IMR-90 (cell line): Measurements from ENCODE around the gene EGLN1. TPM values are rescaled to one million over a fixed set of nuclear protein-coding genes. Genes with fewer than 3 reads are reported as not detected.
"Not testable (repeated sequence)": the region's sequence is repeated elsewhere in the genome, so short reads cannot be mapped to it uniquely, and the experiment has no call there.

ENCODE experiments used
- ATAC-seq: fragments of 200-7000 bp; cut with Tn5 transposase; 2 replicates; pipeline ENCODE4 v1.9.1; 2020; ENCODE audit warnings: low read depth, mild to moderate bottlenecking, moderate library complexity
- BruUV-seq: library from RNA; stranded (reverse); fragments of 400-500 nt; replicated peaks from 2 replicates; lab custom pipeline; 2021; lab: Mats Ljungman, UMichigan
- CTCF ChIA-PET: fragments of 300-600 bp; formaldehyde crosslinking; extraction: SDS; loops from one replicate; lab custom pipeline; 2021; ENCODE audit warnings: antibody characterized with exemption; lab: Yijun Ruan, JAX
- POLR2A ChIA-PET: fragments of 300-600 bp; sonication (Branson Sonifier 250); formaldehyde crosslinking; loops from one replicate; lab custom pipeline; 2022; ENCODE audit warnings: antibody characterized with exemption; ENCODE audit not compliant: unreplicated experiment; lab: Charles Lee
- DNase-seq: peaks from one replicate; pipeline ENCODE4 v3.0.0; 2013
- H2AFZ ChIP-seq: replicated peaks from 2 replicates; pipeline ENCODE3; 2013; ENCODE audit warnings: low read length, mild to moderate bottlenecking; ENCODE audit not compliant: poor library complexity
- H2AK5ac ChIP-seq: 2 replicates; pipeline ENCODE4 v1.6.1; 2013; ENCODE audit warnings: low read depth, low read length, inconsistent platforms
- H2AK9ac ChIP-seq: replicated peaks from 2 replicates; pipeline ENCODE3; 2013; ENCODE audit warnings: mild to moderate bottlenecking, low read depth, low read length, moderate library complexity; ENCODE audit not compliant: poor library complexity
- H2BK120ac ChIP-seq: 2 replicates; pipeline ENCODE4 v1.6.1; 2013; ENCODE audit warnings: low read depth, low read length, inconsistent platforms
- H2BK15ac ChIP-seq: 3 replicates; pipeline ENCODE4 v1.6.1; 2013; ENCODE audit warnings: low read depth, low read length, inconsistent platforms
- H2BK20ac ChIP-seq: 2 replicates; pipeline ENCODE4 v1.6.1; 2013; ENCODE audit warnings: low read depth, mild to moderate bottlenecking, inconsistent platforms, low read length, moderate library complexity
- H2BK5ac ChIP-seq: 2 replicates; pipeline ENCODE4 v1.6.1; 2013; ENCODE audit warnings: mild to moderate bottlenecking, low read depth, low read length, inconsistent platforms; ENCODE audit not compliant: poor library complexity, severe bottlenecking
- H3K14ac ChIP-seq: replicated peaks from 2 replicates; pipeline ENCODE4 v1.6.1; 2013; ENCODE audit warnings: low read depth, low read length, inconsistent platforms
- H3K18ac ChIP-seq: 2 replicates; pipeline ENCODE4 v1.6.1; 2013; ENCODE audit warnings: low read depth, low read length, control low read depth
- H3K23ac ChIP-seq: 2 replicates; pipeline ENCODE4 v1.6.1; 2013; ENCODE audit warnings: low read depth, low read length, inconsistent platforms
- H3K27ac ChIP-seq: 2 replicates; pipeline ENCODE4 v1.5.1; 2013; ENCODE audit warnings: mild to moderate bottlenecking, control low read depth, low read length; ENCODE audit not compliant: insufficient read depth
- H3K27me3 ChIP-seq: 2 replicates; pipeline ENCODE4 v1.6.1; 2013; ENCODE audit warnings: low read length; ENCODE audit not compliant: control insufficient read depth, insufficient read depth
- H3K36me3 ChIP-seq: 2 replicates; pipeline ENCODE4 v1.6.1; 2013; ENCODE audit warnings: low read length, mixed read lengths; ENCODE audit not compliant: control insufficient read depth, insufficient read depth
- H3K4ac ChIP-seq: 2 replicates; pipeline ENCODE4 v1.6.1; 2013; ENCODE audit warnings: low read depth, low read length, inconsistent platforms
- H3K4me1 ChIP-seq: 2 replicates; pipeline ENCODE4 v1.6.1; 2013; ENCODE audit warnings: low read length, mixed read lengths; ENCODE audit not compliant: control insufficient read depth, insufficient read depth
- H3K4me2 ChIP-seq: 2 replicates; pipeline ENCODE4 v1.6.1; 2013; ENCODE audit warnings: low read depth, mild to moderate bottlenecking, control low read depth, low read length, moderate library complexity
- H3K4me3 ChIP-seq: 2 replicates; pipeline ENCODE4 v1.5.1; 2013; ENCODE audit warnings: low read depth, mild to moderate bottlenecking, control low read depth, low read length, moderate library complexity; ENCODE audit not compliant: insufficient read depth
- H3K56ac ChIP-seq: 2 replicates; pipeline ENCODE4 v1.6.1; 2013; ENCODE audit warnings: low read length, inconsistent platforms; ENCODE audit not compliant: insufficient read depth; ENCODE audit errors: extremely low read depth
- H3K79me1 ChIP-seq, 2 experiments: 2 replicates each; pipeline ENCODE4 v1.6.1; 2013; ENCODE audit warnings: low read length in 2 of 2, inconsistent platforms in 1 of 2, low read depth in 1 of 2
- H3K9ac ChIP-seq: 2 replicates; pipeline ENCODE4 v1.6.1; 2013; ENCODE audit warnings: low read depth, low read length, control low read depth
- H3K9me1 ChIP-seq: 2 replicates; pipeline ENCODE4 v1.6.1; 2013; ENCODE audit warnings: low read length, inconsistent platforms; ENCODE audit not compliant: insufficient read depth
- H3K9me3 ChIP-seq: 2 replicates; pipeline ENCODE4 v1.6.1; 2013; ENCODE audit warnings: low read length; ENCODE audit not compliant: control insufficient read depth, insufficient read depth
- H4K20me1 ChIP-seq: 2 replicates; pipeline ENCODE4 v1.6.1; 2013; ENCODE audit warnings: low read length, inconsistent platforms; ENCODE audit not compliant: insufficient read depth
- H4K5ac ChIP-seq: 2 replicates; pipeline ENCODE4 v1.6.1; 2013; ENCODE audit warnings: mild to moderate bottlenecking, low read depth, low read length, control low read depth
- H4K8ac ChIP-seq, 2 experiments: 2 replicates each; pipeline ENCODE4 v1.6.1; 2013; ENCODE audit warnings: low read depth in 2 of 2, low read length in 2 of 2, control low read depth in 1 of 2, inconsistent platforms in 1 of 2
- H4K91ac ChIP-seq: 2 replicates; pipeline ENCODE4 v1.6.1; 2013; ENCODE audit warnings: low read depth, low read length, inconsistent platforms; ENCODE audit not compliant: insufficient read depth
- MAFK ChIP-seq: IDR thresholded peaks from 2 replicates; pipeline ENCODE4 v1.6.1; 2012; ENCODE audit warnings: low read depth, low read length, improper control_type of control experiment
- MAZ ChIP-seq: IDR thresholded peaks from 2 replicates; pipeline ENCODE4 v1.6.1; 2012; ENCODE audit warnings: low read depth, mild to moderate bottlenecking, low read length, improper control_type of control experiment, moderate library complexity, borderline replicate concordance
- NFE2L2 ChIP-seq: fragments of 150-350 bp; IDR thresholded peaks from 2 replicates; pipeline ENCODE4 v1.6.1; 2016; ENCODE audit warnings: low read depth, mild to moderate bottlenecking, low read length
- RFX5 ChIP-seq: IDR thresholded peaks from 2 replicates; pipeline ENCODE4 v1.8.0; 2012; ENCODE audit warnings: low read depth, mild to moderate bottlenecking, low read length, moderate library complexity
- SMC3 ChIP-seq: fragments of 150-350 bp; IDR thresholded peaks from 2 replicates; pipeline ENCODE4 v1.6.1; 2016; ENCODE audit warnings: low read depth, mild to moderate bottlenecking, antibody characterized with exemption, low read length, moderate library complexity
- WGBS, 2 experiments: methylation state at CpG; one replicate each; pipeline versions ENCODE4 v1.1.5 to v1.1.7; 2013; ENCODE audit warnings: missing lambda C conversion rate in 2 of 2; ENCODE audit not compliant: insufficient read length in 1 of 2; ENCODE audit errors: extremely low coverage in 2 of 2; 5-methylcytosine and 5-hydroxymethylcytosine counted together
- dilution Hi-C: fragments of 300-500 bp; cut with HindIII; formaldehyde crosslinking; loops from one replicate; pipeline ENCODE4 v1.14.3; 2018; ENCODE audit warnings: low sequenced_read_pairs; ENCODE audit not compliant: unreplicated experiment
- in situ Hi-C: fragments of 300-500 bp; cut with MboI; formaldehyde crosslinking; loops from 3 replicates; pipeline ENCODE4 v1.14.3; 2019; ENCODE audit warnings: low sequenced_read_pairs, inconsistent platforms, mixed read lengths
- intact Hi-C: fragments of 100-400 bp; cut with micrococcal nuclease; formaldehyde crosslinking; loops from 2 replicates; pipeline ENCODE4 v1.10.0; 2022
- polyA plus RNA-seq, 3 experiments: library from polyadenylated mRNA; depleted of rRNA; stranded (reverse); fragments of >200 nt; gene quantifications; 2 replicates each; pipeline ENCODE4 v1.2.3, GENCODE V29; 2012; ENCODE audit warnings: low replicate concordance in 1 of 3
- total RNA-seq: library from RNA; depleted of rRNA; stranded (reverse); fragments of >200 nt; gene quantifications from 2 replicates; pipeline ENCODE4 v1.2.3, GENCODE V29; 2012
- TF ChIP-seq, protein P1 (sequence below): conservative IDR thresholded peaks from 2 replicates; pipeline ENCODE4 v1.5.1; 2012; ENCODE audit warnings: mild to moderate bottlenecking, low read depth, low read length, improper control_type of control experiment

The EGLN1 gene
- total and polyA plus RNA-seq, 2 of the 4 experiments (the other 2 are of a cell fraction), result 25.7 to 26.9 TPM

DNA sequence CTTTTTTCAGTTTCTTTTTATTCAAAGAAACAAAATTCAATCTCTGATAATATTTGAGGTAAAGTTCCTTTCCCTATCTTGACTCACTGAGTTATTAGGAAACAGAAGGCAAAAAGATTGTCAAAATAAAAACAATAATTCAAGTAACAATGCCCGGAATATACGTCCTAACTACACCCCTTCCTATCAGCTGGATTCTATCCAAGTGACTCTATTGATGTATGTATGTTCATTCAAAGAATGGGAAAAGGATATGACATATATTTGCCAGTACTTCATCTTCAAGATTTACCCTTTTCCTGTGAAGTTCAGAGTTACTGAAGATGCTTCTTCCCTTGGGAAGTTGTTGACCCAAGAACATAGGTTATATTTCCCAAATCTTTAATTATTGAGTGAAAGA, 70.3 kb downstream of the EGLN1 start:
- Histone ChIP-seq H3K27me3 (no peaks in the 10 kb centered on the region), H4K91ac (no peak overlapping the region), H3K56ac (no peak overlapping the region), H2AK9ac (no peak overlapping the region), H3K79me1 (peaks cover 12 to 20% of the 10 kb centered on the region in 2 experiments), H3K4ac (no peak overlapping the region), H3K4me2 (no peak overlapping the region), H3K18ac (no peak overlapping the region), H3K27ac (no peak overlapping the region), H3K9ac (no peak overlapping the region), H3K14ac (no peak overlapping the region), H3K4me3 (no peak overlapping the region), H4K8ac (no peak overlapping the region), H2AK5ac (no peak overlapping the region), H2BK15ac (no peak overlapping the region), H2AFZ (no peak overlapping the region), H3K23ac (no peak overlapping the region), H3K9me3 (no peaks in the 10 kb centered on the region), H2BK20ac (no peak overlapping the region), H3K9me1 (no peaks in the 10 kb centered on the region), H3K4me1 (peaks cover 5% of the 10 kb centered on the region), H2BK120ac (no peak overlapping the region), H2BK5ac (no peak overlapping the region), H4K20me1 (no peaks in the 10 kb centered on the region), H4K5ac (no peak overlapping the region), H3K36me3 (peaks cover 9% of the 10 kb centered on the region; the same call in 1 of the 2 replicates)
- ChIA-PET POLR2A (no interaction called here), CTCF (interaction anchor here (0.5 to 1.2 kb wide), 3 partner anchors 64 to 262 kb away, joined by 3 read pairs; no protein-coding TSS in a partner anchor)
- in situ Hi-C loops (no loop called here), intact Hi-C loops (no loop called here), dilution Hi-C loops (no loop called here)
- no TSS peak for BruUV-seq
- no CpG with 5 or more reads among the region's 2 CpGs for WGBS, 2 experiments
- ATAC-seq (no peak), DNase-seq (no peak)
- TF ChIP-seq MAZ, result no peak
- no peak for TF ChIP-seq SMC3
- no peak for TF ChIP-seq RFX5
- TF ChIP-seq MAFK, result no peak
- no peak for TF ChIP-seq NFE2L2
- TF ChIP-seq, protein P1, sequence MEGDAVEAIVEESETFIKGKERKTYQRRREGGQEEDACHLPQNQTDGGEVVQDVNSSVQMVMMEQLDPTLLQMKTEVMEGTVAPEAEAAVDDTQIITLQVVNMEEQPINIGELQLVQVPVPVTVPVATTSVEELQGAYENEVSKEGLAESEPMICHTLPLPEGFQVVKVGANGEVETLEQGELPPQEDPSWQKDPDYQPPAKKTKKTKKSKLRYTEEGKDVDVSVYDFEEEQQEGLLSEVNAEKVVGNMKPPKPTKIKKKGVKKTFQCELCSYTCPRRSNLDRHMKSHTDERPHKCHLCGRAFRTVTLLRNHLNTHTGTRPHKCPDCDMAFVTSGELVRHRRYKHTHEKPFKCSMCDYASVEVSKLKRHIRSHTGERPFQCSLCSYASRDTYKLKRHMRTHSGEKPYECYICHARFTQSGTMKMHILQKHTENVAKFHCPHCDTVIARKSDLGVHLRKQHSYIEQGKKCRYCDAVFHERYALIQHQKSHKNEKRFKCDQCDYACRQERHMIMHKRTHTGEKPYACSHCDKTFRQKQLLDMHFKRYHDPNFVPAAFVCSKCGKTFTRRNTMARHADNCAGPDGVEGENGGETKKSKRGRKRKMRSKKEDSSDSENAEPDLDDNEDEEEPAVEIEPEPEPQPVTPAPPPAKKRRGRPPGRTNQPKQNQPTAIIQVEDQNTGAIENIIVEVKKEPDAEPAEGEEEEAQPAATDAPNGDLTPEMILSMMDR, result no peak

GRCh38 chr1:231348856-231349255, 73.2 kb downstream of the EGLN1 start:
- H2AK9ac ChIP-seq, BruUV-seq, H3K14ac ChIP-seq, H2BK120ac ChIP-seq, dilution Hi-C loops, H3K56ac ChIP-seq, POLR2A ChIA-PET, H3K9ac ChIP-seq, H3K4me1 ChIP-seq, H2BK15ac ChIP-seq, H3K4me2 ChIP-seq, H4K91ac ChIP-seq, intact Hi-C loops, H3K4ac ChIP-seq, H3K4me3 ChIP-seq, H2BK20ac ChIP-seq, H3K9me3 ChIP-seq, ATAC-seq, H3K18ac ChIP-seq, H2BK5ac ChIP-seq, DNase-seq, H4K20me1 ChIP-seq, H2AFZ ChIP-seq, CTCF ChIA-PET, H4K5ac ChIP-seq, H2AK5ac ChIP-seq, H3K27ac ChIP-seq, H3K23ac ChIP-seq, in situ Hi-C loops, H3K27me3 ChIP-seq, H4K8ac ChIP-seq, H3K9me1 ChIP-seq: not testable (repeated sequence)
- H3K79me1 ChIP-seq, result peaks cover 3 to 18% of the 10 kb centered on the region in 2 experiments
- H3K36me3 ChIP-seq, result peaks cover 11% of the 10 kb centered on the region; the same call in 1 of the 2 replicates
- no CpG with 5 or more reads among the region's 1 CpG for WGBS, 2 experiments
